NCI-H1105 (cell line): ENCODE data around the gene PELI3.
"Not testable (repeated sequence)": the region's sequence is repeated elsewhere in the genome, so short reads cannot be mapped to it uniquely, and the experiment has no call there.

Experiments used
- DNase-seq: peaks from one replicate; lab custom pipeline; 2025; lab: John Stamatoyannopoulos, UW

PELI3 gene

GRCh38 chr11:66448523-66448922, 18.2 kb upstream of the PELI3 start:
- DNase-seq: no peak

- no peak for DNase-seq
Observed at GRCh38 chr11:66450560-66450959, 16.1 kb upstream of the PELI3 start.

- DNase-seq: no peak
Observed at GRCh38 chr11:66451663-66452062, 15.0 kb upstream of the PELI3 start.

- no peak for DNase-seq
Observed at GRCh38 chr11:66454247-66454646, 12.5 kb upstream of the PELI3 start.

- no peak for DNase-seq
Observed at GRCh38 chr11:66454828-66455227, 11.9 kb upstream of the PELI3 start.

- DNase-seq: no peak
Observed at GRCh38 chr11:66457826-66458225, 8.9 kb upstream of the PELI3 start.

GRCh38 chr11:66459138-66459778, 7.4 kb upstream of the PELI3 start:
- no peak for DNase-seq

GRCh38 chr11:66462010-66462409, 4.7 kb upstream of the PELI3 start:
- DNase-seq: no peak

GRCh38 chr11:66462911-66463310, 3.8 kb upstream of the PELI3 start:
- no peak for DNase-seq

GRCh38 chr11:66464116-66464515, 2.6 kb upstream of the PELI3 start:
- DNase-seq: not testable (repeated sequence)

- no peak for DNase-seq
Observed at GRCh38 chr11:66464916-66465315, 1.8 kb upstream of the PELI3 start.

GRCh38 chr11:66465373-66466224, 1.1 kb upstream of the PELI3 start:
- DNase-seq: no peak

GRCh38 chr11:66467034-66467659, 442 bp downstream of the PELI3 start:
- no peak for DNase-seq

GRCh38 chr11:66467756-66468155, 1.1 kb downstream of the PELI3 start:
- no peak for DNase-seq

GRCh38 chr11:66468691-66469090, 2.0 kb downstream of the PELI3 start:
- DNase-seq: no peak

- no peak for DNase-seq
Observed at GRCh38 chr11:66469441-66469840, 2.7 kb downstream of the PELI3 start.

- no peak for DNase-seq
Observed at GRCh38 chr11:66470015-66470414, 3.3 kb downstream of the PELI3 start.

- DNase-seq: no peak
Observed at GRCh38 chr11:66471142-66471541, 4.4 kb downstream of the PELI3 start.

- DNase-seq: no peak
Observed at GRCh38 chr11:66472054-66472453, 5.3 kb downstream of the PELI3 start.

- no peak for DNase-seq
Observed at GRCh38 chr11:66473167-66473566, 6.5 kb downstream of the PELI3 start.

GRCh38 chr11:66473608-66474515, 7.2 kb downstream of the PELI3 start:
- DNase-seq: no peak
